A673 (cell line): ENCODE measurements around the gene WNK2.

Experiments
- EZH2 ChIP-seq: fragments of 200-600 bp; sonication (generic); IDR thresholded peaks from 2 replicates; pipeline ENCODE4 v1.6.1; 2017; ENCODE audit warnings: borderline replicate concordance, low read depth, mild to moderate bottlenecking, mixed read lengths, antibody characterized with exemption, low read length; ENCODE audit not compliant: poor library complexity, severe bottlenecking
- TF ChIP-seq, protein P1 (sequence below): fragments of 300-800, 200-600 bp; sonication (generic); conservative IDR thresholded peaks from 2 replicates; pipeline ENCODE4 v1.5.1; 2017; ENCODE audit warnings: low read depth, mild to moderate bottlenecking, antibody characterized with exemption, low read length, moderate library complexity, mixed read lengths

DNA sequence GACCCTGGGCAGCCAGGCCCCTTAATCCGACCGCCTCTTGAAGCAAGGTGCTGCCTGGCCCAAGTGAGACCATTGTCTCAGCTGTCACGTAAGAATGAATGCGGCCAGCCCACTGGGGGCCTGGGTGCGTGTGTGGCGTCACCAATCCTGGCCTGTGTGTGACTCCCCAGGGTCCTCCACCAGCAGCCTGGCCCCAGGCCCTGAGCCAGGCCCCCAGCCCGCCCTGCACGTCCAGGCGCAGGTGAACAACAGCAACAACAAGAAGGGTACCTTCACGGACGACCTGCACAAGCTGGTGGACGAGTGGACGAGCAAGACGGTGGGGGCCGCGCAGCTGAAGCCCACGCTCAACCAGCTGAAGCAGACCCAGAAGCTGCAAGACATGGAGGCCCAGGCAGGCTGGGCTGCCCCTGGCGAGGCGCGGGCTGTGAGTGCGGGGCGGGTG is 124.2 kb downstream of the WNK2 start:
- no peak for TF ChIP-seq EZH2
- TF ChIP-seq, protein P1, sequence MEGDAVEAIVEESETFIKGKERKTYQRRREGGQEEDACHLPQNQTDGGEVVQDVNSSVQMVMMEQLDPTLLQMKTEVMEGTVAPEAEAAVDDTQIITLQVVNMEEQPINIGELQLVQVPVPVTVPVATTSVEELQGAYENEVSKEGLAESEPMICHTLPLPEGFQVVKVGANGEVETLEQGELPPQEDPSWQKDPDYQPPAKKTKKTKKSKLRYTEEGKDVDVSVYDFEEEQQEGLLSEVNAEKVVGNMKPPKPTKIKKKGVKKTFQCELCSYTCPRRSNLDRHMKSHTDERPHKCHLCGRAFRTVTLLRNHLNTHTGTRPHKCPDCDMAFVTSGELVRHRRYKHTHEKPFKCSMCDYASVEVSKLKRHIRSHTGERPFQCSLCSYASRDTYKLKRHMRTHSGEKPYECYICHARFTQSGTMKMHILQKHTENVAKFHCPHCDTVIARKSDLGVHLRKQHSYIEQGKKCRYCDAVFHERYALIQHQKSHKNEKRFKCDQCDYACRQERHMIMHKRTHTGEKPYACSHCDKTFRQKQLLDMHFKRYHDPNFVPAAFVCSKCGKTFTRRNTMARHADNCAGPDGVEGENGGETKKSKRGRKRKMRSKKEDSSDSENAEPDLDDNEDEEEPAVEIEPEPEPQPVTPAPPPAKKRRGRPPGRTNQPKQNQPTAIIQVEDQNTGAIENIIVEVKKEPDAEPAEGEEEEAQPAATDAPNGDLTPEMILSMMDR = no peak
